Effector memory CD8-positive, alpha-beta T cell (primary cell): ENCODE data around the gene EHHADH.
"Not testable (repeated sequence)": the region's sequence is repeated elsewhere in the genome, so short reads cannot be mapped to it uniquely, and the experiment has no call there.

Source experiments
- ATAC-seq: fragments of 150-1000 bp; cut with Tn5 transposase; replicated peaks from 2 replicates; pipeline ENCODE4 v1.10.0; 2021; ENCODE audit warnings: mild to moderate bottlenecking, moderate library complexity
- DNase-seq, 3 experiments: peaks; one replicate each; pipeline ENCODE4 v3.0.0; 2021
- H3K27ac Mint-ChIP-seq, 2 donors: one replicate each; pipeline ENCODE4 v1.8.0; 2022; ENCODE audit warnings: mild to moderate bottlenecking in 2 of 2, mixed read lengths in 2 of 2, moderate library complexity in 2 of 2
- H3K27me3 Mint-ChIP-seq, 2 donors: one replicate each; pipeline ENCODE4 v1.8.0; 2022; ENCODE audit warnings: mixed read lengths in 2 of 2
- H3K36me3 Mint-ChIP-seq: one replicate; pipeline ENCODE4 v1.8.0; 2022; ENCODE audit warnings: mild to moderate bottlenecking, moderate library complexity, mixed read lengths; ENCODE audit not compliant: insufficient read depth
- H3K4me1 Mint-ChIP-seq, 2 donors: one replicate each; pipeline ENCODE4 v1.8.0; 2022; ENCODE audit warnings: low read depth in 2 of 2, mixed read lengths in 2 of 2
- H3K4me3 Mint-ChIP-seq, 2 donors: one replicate each; pipeline ENCODE4 v1.8.0; 2022; ENCODE audit warnings: mild to moderate bottlenecking in 2 of 2, mixed read lengths in 2 of 2, moderate library complexity in 2 of 2
- H3K9me3 Mint-ChIP-seq, 2 donors: one replicate each; pipeline ENCODE4 v1.8.0; 2022; ENCODE audit warnings: mixed read lengths in 2 of 2

EHHADH gene

DNA sequence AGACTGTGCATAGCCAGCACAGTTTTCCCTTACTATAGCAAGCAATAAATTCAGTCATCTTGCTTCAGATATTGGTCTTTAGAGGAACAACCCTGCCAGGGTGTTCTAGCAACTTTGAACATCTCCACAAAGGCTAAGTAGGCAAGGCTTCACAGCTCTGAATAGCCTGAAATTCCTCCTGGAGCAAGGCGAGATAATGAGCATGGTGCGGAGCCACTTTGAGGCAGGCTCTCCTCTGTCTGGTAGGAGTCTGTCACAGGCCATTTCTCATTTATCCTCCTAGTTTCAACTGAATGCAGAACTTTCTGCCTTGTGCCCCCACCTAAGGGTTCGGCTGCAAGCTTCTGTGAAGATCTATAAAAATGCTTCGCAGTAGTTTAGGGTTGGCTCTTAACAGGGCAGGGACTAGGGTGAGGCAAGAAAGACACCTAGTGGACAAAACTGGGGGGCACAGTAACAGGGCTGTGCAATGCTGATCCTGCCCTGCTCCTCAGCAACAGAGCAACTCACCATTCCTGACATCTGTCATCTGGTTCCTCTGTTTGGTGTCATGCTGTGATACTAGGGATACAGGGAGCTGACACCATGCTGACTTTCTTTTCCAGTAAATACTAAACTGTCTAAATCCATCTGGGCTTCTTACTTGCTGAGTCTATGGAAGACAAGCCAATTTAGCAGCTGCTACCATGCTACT lies 16.6 kb upstream of the EHHADH start:
- Mint-ChIP-seq H3K27me3 (peaks cover 66 to 68% of the 10 kb centered on the region in 2 donors), H3K9me3 (no peaks in the 10 kb centered on the region), H3K4me1 (no peaks in the 10 kb centered on the region), H3K4me3 (no peak overlapping the region), H3K27ac (no peak overlapping the region), H3K36me3 (no peaks in the 10 kb centered on the region)
- ATAC-seq (peak; percentile 41), DNase-seq (no peak)

DNA sequence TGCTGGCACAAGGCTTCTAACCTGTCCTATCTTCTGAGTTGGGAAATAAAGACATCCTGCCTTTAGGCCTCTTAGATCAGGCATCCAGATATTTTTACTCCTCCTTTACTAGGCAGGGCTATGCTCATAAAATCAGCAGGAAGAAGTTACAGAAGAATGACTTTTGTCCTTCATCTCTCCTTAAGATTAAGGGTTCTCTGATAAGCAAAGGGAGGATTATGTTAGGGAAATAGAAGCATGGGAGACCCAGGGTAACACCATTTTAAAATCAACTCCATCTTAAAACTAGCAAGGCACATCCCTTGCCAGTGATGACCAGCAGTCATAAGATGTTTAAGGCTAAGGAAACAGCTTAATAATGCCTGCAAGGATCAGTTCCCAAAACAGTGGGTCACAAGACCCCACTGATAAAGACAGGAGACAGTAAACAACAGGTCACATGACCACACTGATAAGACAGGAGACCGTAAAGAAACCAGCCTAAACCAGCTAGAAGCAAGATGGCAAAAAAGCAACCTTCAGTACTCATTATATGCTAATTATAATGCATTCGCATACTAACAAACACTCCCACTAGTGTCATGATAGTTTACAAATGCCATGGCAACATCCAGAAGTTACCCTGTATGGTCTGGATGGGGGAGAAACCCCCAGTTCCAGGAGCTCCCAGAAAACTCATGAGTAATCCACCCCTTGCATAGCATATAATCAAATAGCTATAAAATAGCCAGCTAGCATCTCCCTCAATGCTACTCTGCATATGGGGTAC lies 14.5 kb upstream of the EHHADH start:
- no peaks in the 10 kb centered on the region for H3K36me3 Mint-ChIP-seq
- DNase-seq: no peak
- H3K27ac Mint-ChIP-seq: no peak overlapping the region
- ATAC-seq: no peak
- H3K4me1 Mint-ChIP-seq: no peaks in the 10 kb centered on the region
- H3K4me3 Mint-ChIP-seq: no peak overlapping the region
- H3K27me3 Mint-ChIP-seq: peaks cover 61 to 77% of the 10 kb centered on the region in 2 donors
- no peaks in the 10 kb centered on the region for H3K9me3 Mint-ChIP-seq

DNA sequence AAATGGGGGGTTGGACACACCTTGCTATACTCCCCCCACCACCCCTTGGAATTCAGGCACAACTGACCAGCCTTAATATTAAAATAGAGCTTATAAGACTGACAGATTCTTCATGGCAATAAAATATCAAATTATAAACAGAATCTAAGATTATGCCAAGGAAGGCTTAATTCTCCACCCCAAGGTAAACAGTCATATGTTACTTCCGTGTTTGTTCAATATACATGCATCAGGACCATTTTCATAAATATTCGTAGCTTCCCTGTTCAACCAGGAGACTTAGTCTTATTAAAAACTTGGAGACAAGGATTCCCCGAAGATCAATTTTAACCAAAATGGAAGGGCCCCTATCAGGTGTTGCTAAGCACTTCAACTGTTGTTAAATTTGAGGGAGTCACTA lies 13.3 kb upstream of the EHHADH start:
- Mint-ChIP-seq H3K4me1 (no peaks in the 10 kb centered on the region), H3K4me3 (no peak overlapping the region), H3K27ac (no peak overlapping the region), H3K9me3 (no peaks in the 10 kb centered on the region), H3K27me3 (peaks cover 56 to 71% of the 10 kb centered on the region in 2 donors), H3K36me3 (no peaks in the 10 kb centered on the region)
- no peak for DNase-seq
- no peak for ATAC-seq

DNA sequence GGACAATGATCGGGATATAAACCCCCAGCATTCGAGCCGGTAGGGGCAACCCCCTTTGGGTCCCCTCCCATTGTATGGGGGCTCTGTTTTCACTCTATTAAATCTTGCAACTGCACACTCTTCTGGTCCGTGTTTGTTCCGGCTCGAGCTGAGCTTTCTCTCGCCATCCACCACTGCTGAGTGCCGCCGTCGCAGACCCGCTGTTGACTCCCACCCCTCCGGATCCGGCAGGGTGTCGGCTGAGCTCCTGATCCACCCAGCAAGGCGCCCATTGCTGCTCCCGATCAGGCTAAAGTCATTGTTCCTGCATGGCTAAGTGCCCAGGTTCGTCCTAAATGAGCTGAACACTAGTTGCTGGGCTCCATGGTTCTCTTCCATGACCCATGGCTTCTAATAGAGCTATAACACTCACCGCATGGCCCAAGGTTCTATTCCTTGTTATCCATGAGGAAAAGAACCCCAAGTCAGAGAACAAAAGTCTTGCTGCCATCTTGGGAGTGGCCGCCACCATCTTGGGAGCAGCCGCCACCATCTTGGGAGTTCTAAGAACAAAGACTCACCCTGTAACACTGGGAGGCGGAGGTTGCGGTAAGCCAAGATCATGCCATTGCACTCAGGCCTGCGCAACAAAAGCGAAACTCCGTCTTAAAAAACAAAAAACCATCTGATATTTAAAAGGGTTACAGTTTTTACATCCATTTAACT lies 11.2 kb upstream of the EHHADH start:
- H3K4me1 Mint-ChIP-seq: no peaks in the 10 kb centered on the region
- H3K27me3 Mint-ChIP-seq: peaks cover 39 to 56% of the 10 kb centered on the region in 2 donors
- no peaks in the 10 kb centered on the region for H3K36me3 Mint-ChIP-seq
- DNase-seq: no peak
- no peaks in the 10 kb centered on the region for H3K9me3 Mint-ChIP-seq
- H3K27ac Mint-ChIP-seq: no peak overlapping the region
- no peak for ATAC-seq
- no peak overlapping the region for H3K4me3 Mint-ChIP-seq

DNA sequence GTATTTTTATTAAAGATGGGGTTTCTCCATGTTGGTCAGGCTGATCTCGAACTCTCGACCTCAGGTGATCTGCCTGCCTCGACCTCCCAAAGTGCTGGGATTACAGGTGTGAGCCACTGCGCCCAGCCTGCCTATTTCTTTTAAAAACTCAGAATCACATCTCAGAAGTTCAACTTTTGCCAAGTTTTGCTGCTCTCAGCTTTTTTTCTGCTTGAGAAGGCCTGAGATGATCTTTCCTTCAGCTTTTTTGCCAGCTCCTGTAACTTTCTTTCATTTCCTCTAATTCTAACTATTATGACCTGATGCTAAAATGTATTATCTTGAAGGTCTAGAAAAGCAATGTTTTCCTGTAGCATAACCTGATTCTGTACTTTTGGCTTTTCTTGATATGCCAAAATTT lies 9.6 kb upstream of the EHHADH start:
- H3K27me3 Mint-ChIP-seq: peaks cover 26 to 58% of the 10 kb centered on the region in 2 donors
- H3K36me3 Mint-ChIP-seq: no peaks in the 10 kb centered on the region
- no peak overlapping the region for H3K27ac Mint-ChIP-seq
- H3K4me1 Mint-ChIP-seq: no peaks in the 10 kb centered on the region
- ATAC-seq (no peak), DNase-seq (no peak)
- no peaks in the 10 kb centered on the region for H3K9me3 Mint-ChIP-seq
- H3K4me3 Mint-ChIP-seq: no peak overlapping the region

DNA sequence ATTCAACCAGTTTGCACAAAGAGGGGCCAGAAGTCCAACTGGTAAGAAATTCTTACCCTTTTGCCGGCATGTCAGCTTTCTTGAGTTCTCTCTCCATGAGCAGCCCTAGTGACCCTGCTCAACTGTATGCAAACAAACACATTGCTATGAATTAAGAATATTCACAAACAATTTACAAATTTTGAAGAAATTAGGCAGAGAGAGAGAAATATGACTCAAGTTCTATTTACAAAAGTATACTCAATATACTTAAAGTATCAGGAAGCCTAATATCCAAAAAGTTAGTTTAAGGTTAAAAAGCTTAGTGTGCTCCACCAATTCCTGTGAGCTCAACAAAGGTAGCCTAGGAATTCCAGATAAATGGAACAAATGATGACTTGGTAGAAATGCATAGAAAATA lies 3.5 kb upstream of the EHHADH start:
- Mint-ChIP-seq H3K4me3 (no peak overlapping the region), H3K9me3 (peaks cover 0 to 4% of the 10 kb centered on the region in 2 donors), H3K4me1 (no peaks in the 10 kb centered on the region), H3K27ac (no peak overlapping the region), H3K27me3 (peaks cover 0 to 30% of the 10 kb centered on the region in 2 donors), H3K36me3 (no peaks in the 10 kb centered on the region)
- ATAC-seq (no peak), DNase-seq (no peak)

DNA sequence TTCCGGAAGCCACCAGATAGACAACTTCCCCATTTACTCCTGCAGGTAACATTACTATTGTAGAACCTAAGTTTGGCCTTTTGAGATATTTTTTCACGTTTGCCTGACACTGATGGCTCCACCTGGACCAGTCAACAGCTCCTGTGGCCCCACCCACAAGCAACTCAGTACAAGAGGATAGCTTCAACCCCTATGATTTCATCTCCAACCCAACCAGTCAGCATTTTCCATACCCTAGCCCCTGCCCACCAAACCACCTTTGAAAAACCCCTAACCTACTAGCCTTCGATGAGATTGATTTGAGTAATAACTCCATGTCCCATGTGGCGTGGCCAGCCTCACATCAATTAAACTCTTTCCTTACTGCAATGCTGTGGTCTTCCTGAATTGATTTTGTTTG lies 950 bp upstream of the EHHADH start:
- H3K27ac Mint-ChIP-seq: no peak overlapping the region

DNA sequence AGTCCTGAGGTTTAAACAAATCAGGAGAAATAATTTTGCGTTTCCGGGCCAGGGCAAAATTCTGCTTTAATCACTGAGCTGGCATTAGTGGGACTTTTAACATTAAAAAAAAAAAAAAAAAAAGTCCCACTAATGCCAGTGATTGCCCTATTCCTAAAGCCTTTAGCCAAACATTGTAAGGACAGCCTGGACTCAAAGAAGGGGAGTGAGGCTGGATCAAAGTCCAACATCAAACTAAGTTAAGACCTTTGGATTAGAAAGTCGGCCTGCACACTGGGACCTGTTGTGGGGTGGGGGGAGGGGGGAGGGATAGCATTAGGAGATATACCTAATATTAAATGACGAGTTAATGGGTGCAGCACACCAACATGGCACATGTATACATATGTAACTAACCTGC lies 716 bp downstream of the EHHADH start:
- not testable (repeated sequence) for H3K36me3 Mint-ChIP-seq
- peak overlapping the region; percentile 81 to 86 for H3K27ac Mint-ChIP-seq
- peak overlapping the region; percentile 84 for H3K4me3 Mint-ChIP-seq

More for the DNA sequence above, 950 bp upstream of the EHHADH start:
- no peaks in the 10 kb centered on the region for H3K4me1 Mint-ChIP-seq
- H3K36me3 Mint-ChIP-seq: no peaks in the 10 kb centered on the region
- no peak for ATAC-seq
- peaks cover 0 to 4% of the 10 kb centered on the region in 2 donors for H3K9me3 Mint-ChIP-seq
- no peak for DNase-seq
- no peak overlapping the region for H3K4me3 Mint-ChIP-seq
- peaks cover 0 to 36% of the 10 kb centered on the region in 2 donors for H3K27me3 Mint-ChIP-seq

DNA sequence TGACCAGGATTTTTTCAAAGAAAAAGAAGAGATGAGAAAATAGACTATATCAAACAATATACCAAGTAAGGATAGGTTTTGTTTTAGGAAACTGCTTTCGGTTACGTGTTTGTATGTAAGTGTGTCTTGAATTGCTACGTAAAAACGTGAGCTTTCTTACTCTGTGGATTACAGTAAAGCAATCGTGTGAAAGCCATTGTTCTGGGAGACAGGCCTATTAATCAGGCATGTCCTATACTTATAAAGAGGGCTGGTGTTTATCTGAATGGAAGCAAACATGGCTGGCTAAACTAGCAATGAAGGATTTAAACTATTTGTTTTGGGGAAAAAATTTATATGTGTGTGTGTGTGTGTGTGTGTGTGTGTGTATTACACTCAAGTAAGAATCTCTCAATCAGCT lies 2.6 kb downstream of the EHHADH start:
- no peak for DNase-seq
- Mint-ChIP-seq H3K36me3 (no peaks in the 10 kb centered on the region), H3K27ac (no peak overlapping the region), H3K27me3 (peaks cover 0 to 21% of the 10 kb centered on the region in 2 donors), H3K4me3 (peak overlapping the region in 1 of 2 donors; percentile 20), H3K4me1 (no peaks in the 10 kb centered on the region), H3K9me3 (no peaks in the 10 kb centered on the region)
- ATAC-seq: no peak

More for the DNA sequence above, 716 bp downstream of the EHHADH start:
- DNase-seq, ATAC-seq, H3K9me3 Mint-ChIP-seq, H3K4me1 Mint-ChIP-seq: not testable (repeated sequence)
- peaks cover 0 to 21% of the 10 kb centered on the region in 2 donors for H3K27me3 Mint-ChIP-seq

DNA sequence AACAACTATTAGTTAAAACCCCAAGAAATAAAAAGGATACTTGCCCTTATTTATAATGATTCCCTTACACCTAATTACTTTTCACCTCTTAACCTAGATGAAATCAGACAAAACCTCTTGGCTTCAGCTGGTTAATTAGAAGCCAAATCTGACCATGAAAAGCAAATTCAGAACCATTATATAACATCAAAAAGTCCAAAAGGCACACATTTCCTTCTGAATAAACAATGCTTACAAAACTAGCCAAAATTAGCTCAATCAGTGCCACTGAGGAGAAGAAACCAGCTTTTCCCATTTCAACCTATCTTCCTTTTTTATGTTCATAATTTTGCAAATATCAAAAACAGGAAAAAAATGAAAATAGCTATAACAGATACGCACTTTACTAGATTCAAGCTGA lies 3.2 kb downstream of the EHHADH start:
- Mint-ChIP-seq H3K36me3 (no peaks in the 10 kb centered on the region), H3K27me3 (peaks cover 0 to 21% of the 10 kb centered on the region in 2 donors), H3K4me1 (no peaks in the 10 kb centered on the region), H3K27ac (no peak overlapping the region), H3K4me3 (no peak overlapping the region), H3K9me3 (no peaks in the 10 kb centered on the region)
- ATAC-seq: no peak
- DNase-seq: no peak

DNA sequence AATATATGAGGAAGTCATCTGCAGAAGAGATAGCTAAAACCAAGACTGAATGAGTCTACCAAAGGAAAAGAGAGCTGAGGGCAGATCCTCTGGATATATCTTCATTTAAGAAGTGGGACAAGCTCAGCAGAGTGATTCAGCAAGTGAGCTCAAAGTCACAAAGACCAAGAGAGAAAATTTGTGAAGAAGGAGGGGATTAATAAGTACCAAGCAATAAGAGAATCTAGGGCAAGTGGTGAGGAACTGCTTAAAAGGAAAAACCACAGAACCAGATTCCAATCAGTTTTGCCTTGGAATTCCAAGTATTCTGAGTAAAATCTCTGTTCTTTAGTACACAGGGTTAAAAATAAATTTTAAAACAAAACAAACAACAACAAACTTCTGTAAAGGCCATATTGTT lies 3.6 kb downstream of the EHHADH start:
- Mint-ChIP-seq H3K9me3 (no peaks in the 10 kb centered on the region), H3K36me3 (no peaks in the 10 kb centered on the region), H3K4me1 (no peaks in the 10 kb centered on the region), H3K4me3 (no peak overlapping the region), H3K27ac (no peak overlapping the region), H3K27me3 (peaks cover 0 to 20% of the 10 kb centered on the region in 2 donors)
- ATAC-seq: no peak
- DNase-seq: no peak

DNA sequence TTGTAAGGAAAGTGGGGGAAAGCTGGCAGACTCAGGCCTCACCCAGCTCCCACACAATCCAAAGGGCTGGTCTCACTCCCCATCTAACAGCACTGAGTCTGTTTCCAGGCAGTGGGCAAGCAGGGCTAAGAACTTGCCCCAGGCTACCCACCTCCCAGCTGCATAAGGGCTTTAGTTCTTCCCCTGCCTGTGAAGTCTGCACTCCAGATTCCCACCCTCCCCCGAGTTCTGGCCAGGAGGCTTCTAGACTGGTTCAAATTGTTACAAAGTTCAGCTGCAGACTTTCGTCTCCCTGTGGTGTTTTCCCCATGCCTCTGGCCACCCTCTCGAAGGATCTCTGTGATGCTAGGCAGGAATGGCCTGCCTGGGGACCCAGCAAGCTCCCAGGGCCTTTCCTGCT lies 11.2 kb downstream of the EHHADH start:
- peaks cover 20 to 21% of the 10 kb centered on the region in 2 donors for H3K27me3 Mint-ChIP-seq
- no peaks in the 10 kb centered on the region for H3K4me1 Mint-ChIP-seq
- H3K9me3 Mint-ChIP-seq: peaks cover 0 to 22% of the 10 kb centered on the region in 2 donors
- H3K27ac Mint-ChIP-seq: no peak overlapping the region
- DNase-seq (no peak), ATAC-seq (no peak)
- H3K4me3 Mint-ChIP-seq: no peak overlapping the region
- H3K36me3 Mint-ChIP-seq: no peaks in the 10 kb centered on the region

DNA sequence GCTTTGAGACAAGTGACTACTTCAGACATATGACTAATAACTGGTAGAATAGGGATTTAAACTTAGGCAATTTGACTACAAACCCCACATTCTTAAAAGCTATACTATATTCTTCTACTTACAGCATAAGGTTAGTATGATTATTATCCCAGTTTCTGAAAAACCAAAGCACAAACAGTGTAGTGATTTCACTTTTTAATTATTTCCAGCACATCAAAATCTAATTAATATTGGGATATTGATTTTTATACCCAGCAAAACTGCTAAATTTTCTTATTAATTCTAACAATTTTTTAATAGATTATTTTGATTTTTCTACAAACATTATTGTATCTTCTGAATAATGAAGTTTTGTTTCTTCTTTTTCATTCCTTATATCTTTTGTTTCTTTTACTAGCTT lies 16.9 kb downstream of the EHHADH start:
- Mint-ChIP-seq H3K4me1 (no peaks in the 10 kb centered on the region), H3K27ac (no peak overlapping the region), H3K27me3 (peaks cover 0 to 6% of the 10 kb centered on the region in 2 donors), H3K4me3 (no peak overlapping the region), H3K9me3 (peaks cover 0 to 10% of the 10 kb centered on the region in 2 donors), H3K36me3 (no peaks in the 10 kb centered on the region)
- no peak for DNase-seq
- ATAC-seq: no peak
